ENCODE results near the gene ZNF544.

- TF ChIP-seq CTCF (IDR thresholded peaks at IDR 0.05), result no peak
- TF ChIP-seq EP300 (IDR thresholded peaks at IDR 0.05), result no peak
Measured at GRCh38 chr19:58212336-58213074, 16.2 kb upstream of the ZNF544 start.
